ENCODE data around the gene PLEKHA5.
"Not testable (repeated sequence)": the region's sequence is repeated elsewhere in the genome, so short reads cannot be mapped to it uniquely, and the experiment has no call there.

The PLEKHA5 gene

GRCh38 chr12:19369691-19370148 lies 240.2 kb downstream of the PLEKHA5 start:
- DNase-seq: no peak

DNA sequence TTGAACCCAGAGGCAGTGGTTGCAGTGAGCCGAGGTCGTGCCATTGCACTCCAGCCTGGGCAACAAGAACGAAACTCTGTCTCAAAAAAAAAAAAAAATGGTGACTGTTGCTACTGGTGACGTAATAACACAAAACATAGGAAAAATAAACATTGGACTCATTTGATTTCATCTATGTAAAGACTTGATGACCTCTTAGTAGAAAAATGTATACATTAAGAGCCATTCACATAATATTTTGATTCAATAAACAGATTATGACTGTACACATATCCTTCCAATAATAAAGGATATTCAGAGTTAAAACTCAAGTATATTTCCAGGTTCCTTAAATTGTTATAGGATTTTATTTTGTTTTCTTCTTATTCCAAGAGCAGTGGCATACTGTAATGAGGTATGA lies 244.1 kb downstream of the PLEKHA5 start:
- DNase-seq: no peak

DNA sequence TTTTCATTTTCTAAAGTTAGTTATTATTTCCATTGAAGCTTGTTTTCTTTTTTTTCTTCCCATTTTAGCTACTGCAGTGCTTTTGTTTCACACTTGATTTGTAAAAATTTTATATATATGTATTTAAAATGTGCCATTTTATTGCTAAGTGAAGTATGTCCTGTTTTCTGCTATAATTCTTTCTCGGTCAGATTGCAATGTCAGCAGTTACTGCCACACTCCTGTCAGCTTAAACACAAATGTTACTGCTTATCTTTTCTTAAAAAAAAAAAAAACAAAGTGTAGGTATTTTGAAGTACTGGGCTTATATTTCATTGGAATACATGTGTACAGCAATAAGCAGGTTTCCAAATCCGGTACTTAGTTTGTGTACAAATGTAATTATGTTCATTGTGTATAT lies 246.4 kb downstream of the PLEKHA5 start:
- no peak for DNase-seq

- no peak for DNase-seq
Measured at GRCh38 chr12:19376691-19377090, 247.2 kb downstream of the PLEKHA5 start.

DNA sequence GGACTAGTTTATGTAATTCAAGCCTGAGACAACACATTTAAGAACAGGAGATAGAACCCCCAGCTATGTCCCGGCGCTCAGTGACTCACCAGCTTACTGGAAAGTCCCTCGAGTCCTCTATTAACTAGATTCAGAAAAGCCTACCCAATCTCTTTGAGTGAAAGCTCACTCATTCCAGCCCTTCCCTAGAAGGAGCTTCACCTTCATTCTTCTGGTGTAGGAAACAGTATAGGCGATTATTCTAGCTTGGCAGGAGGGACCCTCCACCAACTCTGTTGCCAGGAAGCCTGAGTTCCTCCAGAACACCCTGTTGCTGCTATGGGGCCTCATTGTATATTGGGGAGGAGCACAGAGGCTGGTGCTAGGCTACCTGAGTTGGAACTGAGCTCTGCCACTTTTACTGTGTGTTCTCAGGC lies 252.6 kb downstream of the PLEKHA5 start:
- DNase-seq: peak; percentile 79

GRCh38 chr12:19382563-19382962 lies 253.0 kb downstream of the PLEKHA5 start:
- no peak for DNase-seq

GRCh38 chr12:19387161-19387560 lies 257.6 kb downstream of the PLEKHA5 start:
- DNase-seq: no peak

GRCh38 chr12:19388131-19388549 lies 258.6 kb downstream of the PLEKHA5 start:
- no peak for DNase-seq

DNA sequence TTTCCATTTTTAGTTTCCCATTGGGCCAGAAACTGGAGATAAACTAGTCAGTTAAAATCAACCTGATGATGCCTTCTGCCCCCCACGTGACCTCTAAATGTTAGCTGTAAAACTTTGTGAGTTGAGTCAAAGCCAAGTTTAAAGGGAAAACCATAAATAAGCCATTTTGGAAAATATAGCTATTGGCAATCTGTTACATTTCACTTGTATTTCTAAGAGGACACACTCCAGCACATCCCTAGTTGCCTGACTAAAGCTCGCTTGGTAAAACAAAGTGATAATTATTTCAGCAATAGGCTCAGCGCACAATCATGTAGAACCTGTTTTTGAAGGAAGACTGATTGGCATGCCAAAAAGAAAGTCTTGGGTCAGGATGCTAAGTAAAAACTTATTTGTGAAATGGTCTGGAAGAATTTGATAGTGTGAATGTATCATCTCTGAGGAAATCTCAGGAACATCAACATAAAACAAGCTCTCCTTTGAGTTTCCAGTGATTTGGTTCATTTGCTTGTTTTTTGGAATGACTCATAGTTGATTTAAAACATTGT lies 260.6 kb downstream of the PLEKHA5 start:
- no peak for DNase-seq

- DNase-seq: not testable (repeated sequence)
Measured at GRCh38 chr12:19392644-19393043, 263.1 kb downstream of the PLEKHA5 start.

- DNase-seq: no peak
Measured at GRCh38 chr12:19394385-19394784, 264.9 kb downstream of the PLEKHA5 start.

DNA sequence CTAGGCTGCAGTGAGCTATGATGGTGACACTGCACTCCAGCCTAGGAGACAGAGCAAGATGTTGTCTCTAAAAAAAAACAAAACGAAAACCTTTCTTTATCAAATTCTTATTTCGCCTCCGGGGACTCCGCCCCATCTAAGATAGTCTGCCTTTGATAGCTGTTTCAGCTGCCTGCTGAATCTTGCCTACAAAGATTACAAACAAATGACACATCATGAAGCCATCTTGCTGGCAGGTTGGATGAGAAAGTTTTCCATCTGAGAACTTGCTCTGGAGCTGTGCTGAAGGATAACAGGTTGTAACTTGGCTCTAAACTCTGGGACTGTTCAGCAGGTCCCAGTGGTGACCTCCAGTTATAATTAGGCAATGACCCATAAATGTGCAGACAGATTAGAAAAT lies 268.0 kb downstream of the PLEKHA5 start:
- no peak for DNase-seq

- no peak for DNase-seq
Measured at GRCh38 chr12:19398376-19399363, 269.1 kb downstream of the PLEKHA5 start.

DNA sequence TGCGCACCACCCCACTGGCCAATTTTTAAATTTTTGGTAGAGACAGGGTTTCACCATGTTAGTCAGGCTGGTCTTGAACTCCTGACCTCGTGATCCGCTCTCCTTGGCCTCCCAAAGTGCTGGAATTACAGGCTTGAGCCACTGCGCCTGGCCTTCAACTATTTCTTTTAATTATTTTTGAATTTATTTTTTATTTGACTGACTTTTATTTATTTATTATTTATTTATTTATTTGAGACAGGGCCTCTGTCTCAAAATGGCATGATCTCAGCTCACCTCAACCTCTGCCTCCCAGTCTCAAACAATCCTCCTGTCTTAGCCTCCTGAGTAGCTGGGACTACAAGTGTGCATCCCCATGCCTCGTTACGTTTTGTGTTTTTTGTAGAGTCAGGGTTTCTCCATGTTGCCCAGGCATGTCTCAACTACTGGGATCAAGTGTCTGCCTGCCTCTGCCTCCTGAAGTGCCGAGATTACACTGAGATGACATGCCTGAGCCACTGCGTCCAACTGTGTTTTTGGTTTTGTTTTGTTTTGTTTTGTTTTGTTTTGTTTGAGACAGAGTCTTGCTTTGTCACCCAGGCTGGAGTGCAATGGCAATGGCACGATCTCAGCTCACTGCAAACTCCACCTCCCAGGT lies 271.2 kb downstream of the PLEKHA5 start:
- not testable (repeated sequence) for DNase-seq

GRCh38 chr12:19402211-19402610 lies 272.7 kb downstream of the PLEKHA5 start:
- peak; percentile 77 for DNase-seq

- peak; percentile 65 for DNase-seq
Measured at GRCh38 chr12:19402743-19403431, 273.4 kb downstream of the PLEKHA5 start.

DNA sequence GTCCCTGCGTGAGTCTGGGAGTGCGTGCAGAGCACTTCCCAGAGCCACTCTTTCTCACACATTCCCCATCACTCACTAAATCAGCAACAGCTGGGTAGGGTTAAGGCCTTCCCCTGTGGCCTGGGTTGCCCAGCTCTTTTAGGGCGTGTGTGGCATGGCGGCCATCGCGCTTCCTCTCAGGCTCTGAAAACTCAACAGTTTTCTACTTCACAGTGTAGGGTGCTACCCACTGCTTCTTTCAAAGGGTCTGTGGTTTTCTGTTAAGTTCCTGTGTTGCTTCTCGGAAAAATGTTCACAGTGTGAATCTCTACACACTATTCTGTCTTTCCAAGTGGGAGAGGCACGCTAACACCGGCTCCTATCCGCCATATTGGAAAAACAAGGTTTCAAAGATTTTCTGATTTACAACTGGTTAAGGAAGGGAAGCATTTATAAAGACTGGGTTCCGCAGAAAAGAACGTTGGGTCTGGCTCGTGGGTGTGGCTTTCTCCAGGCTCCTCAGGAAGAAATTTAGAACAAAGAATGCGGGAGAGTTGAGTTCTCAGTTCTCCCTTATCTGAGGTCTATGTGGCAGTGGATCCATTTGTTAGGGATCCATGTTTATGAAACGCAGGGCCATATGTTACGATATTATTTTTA lies 274.8 kb downstream of the PLEKHA5 start:
- DNase-seq: no peak

- no peak for DNase-seq
Measured at GRCh38 chr12:19409376-19409775, 279.8 kb downstream of the PLEKHA5 start.

- no peak for DNase-seq
Measured at GRCh38 chr12:19410211-19410610, 280.7 kb downstream of the PLEKHA5 start.

GRCh38 chr12:19410629-19411185 lies 281.2 kb downstream of the PLEKHA5 start:
- DNase-seq: no peak

DNA sequence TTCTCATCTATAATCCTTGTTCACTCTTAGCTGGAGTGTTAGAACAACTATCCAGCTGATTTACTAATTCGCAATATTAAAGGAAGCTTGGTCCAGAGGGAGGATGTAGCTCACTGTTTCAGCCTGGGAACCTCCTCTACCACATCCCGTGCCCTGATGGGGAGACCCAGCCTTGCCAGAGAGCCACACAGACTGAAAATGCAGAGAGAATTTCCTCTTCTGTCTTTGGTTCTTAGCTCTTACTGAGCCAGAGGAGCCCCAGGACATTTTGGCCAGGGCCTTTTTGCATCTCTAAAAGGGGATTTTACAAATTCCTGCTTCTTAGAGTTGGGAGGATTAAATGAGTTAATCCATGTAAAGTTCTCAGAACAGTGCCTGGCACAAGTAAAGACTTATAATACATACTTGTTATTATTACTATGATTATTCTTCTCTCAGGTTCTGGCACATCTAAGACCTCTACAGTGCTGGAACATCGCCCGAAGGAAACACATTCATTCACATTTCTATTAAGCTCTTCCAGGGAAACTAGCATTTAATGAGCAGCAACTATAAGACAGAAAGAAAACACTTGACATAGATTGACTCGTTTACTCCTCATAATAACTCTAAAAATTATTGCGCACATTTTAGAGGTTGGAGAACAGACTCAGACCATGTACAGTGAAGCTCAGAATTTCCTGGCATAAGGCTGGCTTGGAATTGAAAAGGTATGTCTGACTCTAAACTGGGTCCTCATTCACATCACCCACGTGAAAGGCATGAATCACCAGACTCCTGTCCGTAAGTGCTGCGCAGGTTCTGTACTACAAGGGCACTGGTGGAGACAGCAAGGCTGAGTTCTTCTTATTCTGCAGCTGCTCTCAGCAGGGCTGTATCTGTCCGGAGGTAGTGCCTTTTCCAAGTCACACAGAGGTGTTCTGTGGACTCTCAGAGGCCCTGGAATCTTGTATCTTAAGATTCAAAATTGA lies 282.0 kb downstream of the PLEKHA5 start:
- peak; percentile 82 for DNase-seq
